WTC11 (cell line): ENCODE results near the gene ACTL8.

Source experiments
- ATF3 ChIP-seq: sonication (generic); formaldehyde crosslinking; conservative IDR thresholded peaks from 2 replicates; pipeline ENCODE4 v1.8.1; 2022; ENCODE audit warnings: mild to moderate bottlenecking, missing genetic modification reagents
- CBFB ChIP-seq: sonication (generic); formaldehyde crosslinking; IDR thresholded peaks from 2 replicates; pipeline ENCODE4 v1.8.1; 2022; ENCODE audit warnings: mild to moderate bottlenecking, low read depth, missing genetic modification reagents
- ESRRA ChIP-seq: sonication (generic); formaldehyde crosslinking; IDR thresholded peaks from 2 replicates; pipeline ENCODE4 v1.8.1; 2022; ENCODE audit warnings: mild to moderate bottlenecking, missing genetic modification reagents, borderline replicate concordance
- ETV6 ChIP-seq: sonication (generic); formaldehyde crosslinking; IDR thresholded peaks from 2 replicates; pipeline ENCODE4 v1.8.1; 2022; ENCODE audit warnings: mild to moderate bottlenecking, missing genetic modification reagents
- FOXK1 ChIP-seq: sonication (generic); formaldehyde crosslinking; IDR thresholded peaks from 2 replicates; pipeline ENCODE4 v1.8.0; 2022; ENCODE audit warnings: mild to moderate bottlenecking, moderate library complexity, missing genetic modification reagents
- JUN ChIP-seq: sonication (generic); formaldehyde crosslinking; IDR thresholded peaks from 2 replicates; pipeline ENCODE4 v1.8.0; 2023; ENCODE audit warnings: mild to moderate bottlenecking, missing genetic modification reagents
- MYBL2 ChIP-seq: sonication (generic); formaldehyde crosslinking; IDR thresholded peaks from 2 replicates; pipeline ENCODE4 v1.8.1; 2023; ENCODE audit warnings: mild to moderate bottlenecking, moderate library complexity, missing genetic modification reagents
- ZNF138 ChIP-seq: sonication (generic); formaldehyde crosslinking; conservative IDR thresholded peaks from 2 replicates; pipeline ENCODE4 v1.8.1; 2022; ENCODE audit warnings: mild to moderate bottlenecking, moderate library complexity, missing genetic modification reagents
- TF ChIP-seq, protein P1 (sequence below): fragments of 200-600 bp; IDR thresholded peaks from 2 replicates; pipeline ENCODE4 v1.8.0; 2022; ENCODE audit warnings: antibody characterized with exemption
- TF ChIP-seq, protein P2 (sequence below): sonication (generic); formaldehyde crosslinking; IDR thresholded peaks from 2 replicates; pipeline ENCODE4 v1.8.1; 2023; ENCODE audit warnings: mild to moderate bottlenecking, missing genetic modification reagents, moderate library complexity
- TF ChIP-seq, protein P3 (sequence below): sonication (generic); formaldehyde crosslinking; IDR thresholded peaks from 2 replicates; pipeline ENCODE4 v1.8.0; 2022; ENCODE audit warnings: mild to moderate bottlenecking, missing genetic modification reagents

DNA sequence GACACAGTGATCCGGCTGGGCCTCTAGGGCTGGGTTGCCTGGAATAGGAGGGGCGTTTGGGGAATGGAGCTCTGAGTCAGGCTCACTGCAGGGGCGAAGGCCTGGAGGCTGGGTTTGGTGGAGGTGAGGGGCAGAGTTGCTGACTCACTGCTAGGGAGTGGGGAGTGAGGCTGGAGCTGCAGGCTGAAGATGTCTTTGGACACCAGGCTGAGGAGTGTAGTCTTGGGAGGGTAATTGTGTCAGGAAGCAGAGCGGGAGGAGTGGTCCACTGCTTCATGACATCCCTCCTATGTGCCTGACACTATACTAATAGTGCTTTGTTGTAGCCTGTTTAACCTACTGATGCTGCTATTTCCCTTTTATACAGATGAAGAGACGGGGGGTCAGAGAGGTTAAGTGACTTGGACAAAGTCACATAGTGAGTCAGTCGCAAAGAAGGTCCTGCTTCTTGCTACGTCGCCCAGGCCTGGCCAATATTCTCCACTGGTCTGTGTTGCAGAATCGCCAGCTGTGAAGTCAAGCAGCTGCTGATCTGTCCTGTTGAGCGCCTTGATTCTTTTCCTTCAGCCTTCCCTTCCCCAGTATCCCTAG lies 13.6 kb downstream of the ACTL8 start:
- TF ChIP-seq FOXK1 (CRISPR knock-in tag), result no peak
- TF ChIP-seq, protein P1, sequence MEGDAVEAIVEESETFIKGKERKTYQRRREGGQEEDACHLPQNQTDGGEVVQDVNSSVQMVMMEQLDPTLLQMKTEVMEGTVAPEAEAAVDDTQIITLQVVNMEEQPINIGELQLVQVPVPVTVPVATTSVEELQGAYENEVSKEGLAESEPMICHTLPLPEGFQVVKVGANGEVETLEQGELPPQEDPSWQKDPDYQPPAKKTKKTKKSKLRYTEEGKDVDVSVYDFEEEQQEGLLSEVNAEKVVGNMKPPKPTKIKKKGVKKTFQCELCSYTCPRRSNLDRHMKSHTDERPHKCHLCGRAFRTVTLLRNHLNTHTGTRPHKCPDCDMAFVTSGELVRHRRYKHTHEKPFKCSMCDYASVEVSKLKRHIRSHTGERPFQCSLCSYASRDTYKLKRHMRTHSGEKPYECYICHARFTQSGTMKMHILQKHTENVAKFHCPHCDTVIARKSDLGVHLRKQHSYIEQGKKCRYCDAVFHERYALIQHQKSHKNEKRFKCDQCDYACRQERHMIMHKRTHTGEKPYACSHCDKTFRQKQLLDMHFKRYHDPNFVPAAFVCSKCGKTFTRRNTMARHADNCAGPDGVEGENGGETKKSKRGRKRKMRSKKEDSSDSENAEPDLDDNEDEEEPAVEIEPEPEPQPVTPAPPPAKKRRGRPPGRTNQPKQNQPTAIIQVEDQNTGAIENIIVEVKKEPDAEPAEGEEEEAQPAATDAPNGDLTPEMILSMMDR, result no peak
- TF ChIP-seq ZNF138, result no peak
- TF ChIP-seq, protein P2, sequence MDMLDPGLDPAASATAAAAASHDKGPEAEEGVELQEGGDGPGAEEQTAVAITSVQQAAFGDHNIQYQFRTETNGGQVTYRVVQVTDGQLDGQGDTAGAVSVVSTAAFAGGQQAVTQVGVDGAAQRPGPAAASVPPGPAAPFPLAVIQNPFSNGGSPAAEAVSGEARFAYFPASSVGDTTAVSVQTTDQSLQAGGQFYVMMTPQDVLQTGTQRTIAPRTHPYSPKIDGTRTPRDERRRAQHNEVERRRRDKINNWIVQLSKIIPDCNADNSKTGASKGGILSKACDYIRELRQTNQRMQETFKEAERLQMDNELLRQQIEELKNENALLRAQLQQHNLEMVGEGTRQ (CRISPR knock-in tag), result no peak
- TF ChIP-seq CBFB (CRISPR knock-in tag), result no peak
- no peak for TF ChIP-seq ATF3
- TF ChIP-seq ETV6 (CRISPR knock-in tag), result no peak
- no peak for TF ChIP-seq JUN
- no peak for TF ChIP-seq ESRRA
- TF ChIP-seq, protein P3, sequence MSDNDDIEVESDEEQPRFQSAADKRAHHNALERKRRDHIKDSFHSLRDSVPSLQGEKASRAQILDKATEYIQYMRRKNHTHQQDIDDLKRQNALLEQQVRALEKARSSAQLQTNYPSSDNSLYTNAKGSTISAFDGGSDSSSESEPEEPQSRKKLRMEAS (CRISPR knock-in tag), result no peak
- TF ChIP-seq MYBL2 (CRISPR knock-in tag), result no peak
